A549 (cell line): ENCODE data around the gene SYT12. TPM values are rescaled to one million over a fixed set of nuclear protein-coding genes. Genes with fewer than 3 reads are reported as not detected.

ENCODE experiments used
- ATAC-seq, 2 experiments: fragments of 200-7000 bp in 1 of 2; fragments of >200 bp in 1 of 2; cut with Nextera tagmentation in 1 of 2; cut with Tn5 transposase in 1 of 2; 3 replicates each; pipeline versions ENCODE4 v1.8.0 to v1.9.1; 2018 to 2020; ENCODE audit warnings: mild to moderate bottlenecking in 1 of 2, moderate library complexity in 1 of 2
- CTCF ChIA-PET: fragments of 300-600 bp; sonication (Branson Sonifier 250); formaldehyde crosslinking; extraction: SDS; loops from one replicate; lab custom pipeline; 2021; ENCODE audit warnings: antibody characterized with exemption, inconsistent platforms; lab: Yijun Ruan, JAX
- POLR2A ChIA-PET: fragments of 350-600 bp; formaldehyde crosslinking; extraction: SDS; loops from one replicate; lab custom pipeline; 2021; ENCODE audit warnings: antibody characterized with exemption, inconsistent platforms; lab: Yijun Ruan, JAX
- DNase-seq, 2 experiments: peaks; one replicate each; pipeline versions ENCODE4 v3.0.0 to v3.0.0-alpha.2; 2011 to 2016; ENCODE audit warnings: low read depth in 1 of 2, low spot score in 1 of 2
- FAIRE-seq: peaks from 2 replicates; lab custom pipeline; 2011; peaks lifted over from hg19 to GRCh38; lab: Jason Lieb, UNC
- H3K27ac ChIP-seq, 2 experiments: fragments of >200 bp; sonication (Bioruptor Twin); formaldehyde crosslinking; 3 replicates each; pipeline ENCODE4 v1.5.1; 2016 to 2017
- H3K4me1 ChIP-seq: fragments of >200 bp; sonication (Bioruptor Twin); formaldehyde crosslinking; 3 replicates; pipeline ENCODE4 v1.6.1; 2016
- H3K4me2 ChIP-seq: fragments of >200 bp; sonication (Bioruptor Twin); formaldehyde crosslinking; 3 replicates; pipeline ENCODE4 v1.6.1; 2016
- H3K4me3 ChIP-seq: fragments of >200 bp; sonication (Bioruptor Twin); formaldehyde crosslinking; 3 replicates; pipeline ENCODE4 v1.5.1; 2016
- H3K9me3 ChIP-seq: fragments of >200 bp; sonication (Bioruptor Twin); formaldehyde crosslinking; 3 replicates; pipeline ENCODE4 v1.6.1; 2016
- CHD4 ChIP-seq: fragments of 200-600 bp; sonication (generic); IDR thresholded peaks from 2 replicates; pipeline ENCODE4 v1.6.1; 2016; ENCODE audit warnings: antibody characterized with exemption, mild to moderate bottlenecking, borderline replicate concordance
- CTCF ChIP-seq: fragments of >200 bp; sonication (Bioruptor Twin); formaldehyde crosslinking; IDR thresholded peaks from 3 replicates; pipeline ENCODE4 v1.5.1; 2016
- ELK1 ChIP-seq: fragments of 150-350 bp; IDR thresholded peaks from 2 replicates; pipeline ENCODE4 v1.6.1; 2014; ENCODE audit warnings: low read depth, mild to moderate bottlenecking, low read length
- JUNB ChIP-seq: fragments of >200 bp; sonication (Bioruptor Twin); formaldehyde crosslinking; IDR thresholded peaks from 2 replicates; pipeline ENCODE4 v1.6.1; 2016
- MAZ ChIP-seq: fragments of 150-350 bp; IDR thresholded peaks from 2 replicates; pipeline ENCODE4 v1.6.1; 2014; ENCODE audit warnings: antibody characterized with exemption, low read depth, low read length, borderline replicate concordance
- MYC ChIP-seq: IDR thresholded peaks from 2 replicates; pipeline ENCODE4 v1.6.1; 2012; ENCODE audit warnings: mild to moderate bottlenecking, inconsistent platforms, low read length, improper control_type of control experiment, borderline replicate concordance
- RAD21 ChIP-seq, 2 experiments: fragments of >200 bp in 1 of 2; sonication (Bioruptor Twin) in 1 of 2; formaldehyde crosslinking in 1 of 2; IDR thresholded peaks in 1 of 2; conservative IDR thresholded peaks in 1 of 2; 2 replicates in 1 of 2; 3 replicates in 1 of 2; pipeline ENCODE4 v1.6.1; 2012 to 2018; ENCODE audit warnings: inconsistent platforms in 1 of 2
- RFX5 ChIP-seq: fragments of 450-650 bp; IDR thresholded peaks from 2 replicates; pipeline ENCODE4 v1.7.1; 2014; ENCODE audit warnings: antibody characterized with exemption, mild to moderate bottlenecking, moderate library complexity
- ZC3H11A ChIP-seq: fragments of 450-650 bp; IDR thresholded peaks from 2 replicates; pipeline ENCODE4 v1.6.1; 2014; ENCODE audit warnings: antibody characterized with exemption, mild to moderate bottlenecking
- WGBS: methylation state at CpG from one replicate; pipeline ENCODE4 v1.1.6; 2017; ENCODE audit errors: missing lambda C conversion rate; 5-methylcytosine and 5-hydroxymethylcytosine counted together
- polyA plus RNA-seq, 4 experiments: library from polyadenylated mRNA; depleted of rRNA in 3 of 4; stranded (reverse); fragments of >200 nt; fragmentation: RNase III in 1 of 4; extraction: RNeasy Plus Mini Kit Qiagen cat#74134 plus additional on column Dnase treatment in 1 of 4; gene quantifications; 2 replicates in 3 of 4; 3 replicates in 1 of 4; pipeline ENCODE4 v1.2.3, GENCODE V29; 2011 to 2017
- TF ChIP-seq, protein P1 (sequence below): fragments of 200-600 bp; sonication (generic); IDR thresholded peaks from 2 replicates; pipeline ENCODE4 v1.6.1; 2016; ENCODE audit warnings: antibody characterized with exemption, mild to moderate bottlenecking, moderate library complexity
- TF ChIP-seq, protein P2 (sequence below): fragments of >200 bp; sonication (Bioruptor Twin); formaldehyde crosslinking; IDR thresholded peaks from 2 replicates; pipeline ENCODE4 v1.6.1; 2016

SYT12 gene
- polyA plus RNA-seq, 2 of the 4 experiments (the other 2 are of a cell fraction), result 1.4 to 9.6 TPM

DNA sequence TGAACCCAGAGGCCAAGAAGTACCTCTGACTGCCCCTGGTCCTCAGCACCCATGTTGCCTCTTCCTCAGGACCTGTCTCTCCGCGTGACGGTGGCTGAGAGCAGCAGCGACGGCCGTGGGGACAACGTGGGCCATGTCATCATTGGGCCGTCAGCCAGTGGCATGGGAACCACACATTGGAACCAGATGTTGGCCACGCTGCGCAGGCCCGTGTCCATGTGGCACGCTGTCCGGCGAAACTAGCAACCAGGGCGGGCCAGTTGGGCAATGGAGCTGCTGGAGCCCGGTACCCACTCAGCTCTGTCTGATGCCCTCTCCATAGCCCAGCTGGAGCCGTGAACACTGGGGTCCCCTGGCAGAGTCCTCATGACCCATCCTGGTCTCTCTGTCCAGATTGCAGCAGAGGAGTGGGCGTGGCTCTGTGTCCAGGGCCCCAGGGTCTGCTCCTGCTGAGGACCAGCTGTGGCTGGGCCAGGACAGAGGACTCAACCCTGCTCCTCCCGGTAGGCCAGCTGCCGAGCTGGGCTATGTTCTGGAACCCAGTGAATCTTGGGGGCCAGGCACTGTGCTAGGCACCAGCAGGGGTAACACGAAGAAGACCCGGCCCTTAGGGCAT, 25.7 kb downstream of the SYT12 start:
- ChIA-PET CTCF (interaction anchor here (0.7 to 1.1 kb wide), 2 partner anchors 22 to 121 kb away, joined by 3 read pairs; no protein-coding TSS in a partner anchor), POLR2A (no interaction called here)
- peaks cover 19% of the 10 kb centered on the region for H3K4me1 ChIP-seq
- FAIRE-seq (no peak), DNase-seq (no peak), ATAC-seq (no peak)
- H3K9me3 ChIP-seq, result no peaks in the 10 kb centered on the region
- H3K4me2 ChIP-seq, result no peak overlapping the region
- peak overlapping the region in 1 of 2 experiments; percentile 46; a peak in 1 of 6 replicates for H3K27ac ChIP-seq
- no peak for TF ChIP-seq CHD4
- TF ChIP-seq CTCF, result no peak
- TF ChIP-seq JUNB, result no peak
- no peak for TF ChIP-seq MAZ
- TF ChIP-seq MYC, result no peak
- TF ChIP-seq ZC3H11A, result no peak
- TF ChIP-seq RFX5, result no peak
- TF ChIP-seq, protein P1, sequence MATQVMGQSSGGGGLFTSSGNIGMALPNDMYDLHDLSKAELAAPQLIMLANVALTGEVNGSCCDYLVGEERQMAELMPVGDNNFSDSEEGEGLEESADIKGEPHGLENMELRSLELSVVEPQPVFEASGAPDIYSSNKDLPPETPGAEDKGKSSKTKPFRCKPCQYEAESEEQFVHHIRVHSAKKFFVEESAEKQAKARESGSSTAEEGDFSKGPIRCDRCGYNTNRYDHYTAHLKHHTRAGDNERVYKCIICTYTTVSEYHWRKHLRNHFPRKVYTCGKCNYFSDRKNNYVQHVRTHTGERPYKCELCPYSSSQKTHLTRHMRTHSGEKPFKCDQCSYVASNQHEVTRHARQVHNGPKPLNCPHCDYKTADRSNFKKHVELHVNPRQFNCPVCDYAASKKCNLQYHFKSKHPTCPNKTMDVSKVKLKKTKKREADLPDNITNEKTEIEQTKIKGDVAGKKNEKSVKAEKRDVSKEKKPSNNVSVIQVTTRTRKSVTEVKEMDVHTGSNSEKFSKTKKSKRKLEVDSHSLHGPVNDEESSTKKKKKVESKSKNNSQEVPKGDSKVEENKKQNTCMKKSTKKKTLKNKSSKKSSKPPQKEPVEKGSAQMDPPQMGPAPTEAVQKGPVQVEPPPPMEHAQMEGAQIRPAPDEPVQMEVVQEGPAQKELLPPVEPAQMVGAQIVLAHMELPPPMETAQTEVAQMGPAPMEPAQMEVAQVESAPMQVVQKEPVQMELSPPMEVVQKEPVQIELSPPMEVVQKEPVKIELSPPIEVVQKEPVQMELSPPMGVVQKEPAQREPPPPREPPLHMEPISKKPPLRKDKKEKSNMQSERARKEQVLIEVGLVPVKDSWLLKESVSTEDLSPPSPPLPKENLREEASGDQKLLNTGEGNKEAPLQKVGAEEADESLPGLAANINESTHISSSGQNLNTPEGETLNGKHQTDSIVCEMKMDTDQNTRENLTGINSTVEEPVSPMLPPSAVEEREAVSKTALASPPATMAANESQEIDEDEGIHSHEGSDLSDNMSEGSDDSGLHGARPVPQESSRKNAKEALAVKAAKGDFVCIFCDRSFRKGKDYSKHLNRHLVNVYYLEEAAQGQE, result no peak
- WGBS, result 94% methylated on average over 20 of the region's 22 CpGs
- H3K4me3 ChIP-seq, result no peak overlapping the region

DNA sequence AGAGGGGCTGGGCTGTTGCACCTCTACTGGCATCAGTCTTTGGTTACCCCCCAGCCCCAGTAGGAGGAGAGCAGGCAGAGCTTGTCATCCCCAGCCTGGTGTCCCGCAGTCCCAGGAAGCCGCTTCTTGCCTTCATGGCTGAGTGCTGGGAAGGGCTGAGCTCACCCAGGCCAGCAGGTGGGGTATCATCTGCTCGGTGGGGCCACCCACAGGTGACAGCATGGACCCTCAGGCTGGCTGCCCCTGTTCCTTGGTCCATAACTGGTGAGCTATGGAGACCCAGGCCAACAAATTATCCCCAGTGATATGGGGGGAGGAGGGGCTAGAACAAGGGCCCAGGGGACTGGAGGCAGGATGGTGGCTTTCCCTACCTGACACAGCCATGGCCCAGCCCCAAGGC, 27.2 kb downstream of the SYT12 start:
- no peak overlapping the region for H3K4me2 ChIP-seq
- no peak for DNase-seq
- WGBS, result 76% methylated on average over 3 of the region's 3 CpGs
- H3K9me3 ChIP-seq, result no peaks in the 10 kb centered on the region
- H3K27ac ChIP-seq, result peak overlapping the region in 1 of 2 experiments; percentile 46; a peak in 3 of 6 replicates
- POLR2A ChIA-PET, result interaction anchor here (0.6 to 0.7 kb wide), 2 partner anchors 51 to 163 kb away, joined by 3 read pairs; no protein-coding TSS in a partner anchor
- peaks cover 29% of the 10 kb centered on the region for H3K4me1 ChIP-seq
- H3K4me3 ChIP-seq, result no peak overlapping the region
- peak in 1 of 2 experiments; percentile 5; a peak in 1 of 6 replicates for ATAC-seq
- CTCF ChIA-PET, result interaction anchor here (0.9 to 6.7 kb wide), 2 partner anchors 25 to 69 kb away, joined by 3 to 67 read pairs; partner anchors contain the start of gene SYT12
- FAIRE-seq, result no peak
- TF ChIP-seq RAD21 (conservative IDR thresholded peaks at IDR 0.05 in 1 of 2, IDR thresholded peaks at IDR 0.05 in 1 of 2), result peak in 1 of 2 experiments; percentile 8; a peak in 1 of 5 replicates
- TF ChIP-seq, protein P2, sequence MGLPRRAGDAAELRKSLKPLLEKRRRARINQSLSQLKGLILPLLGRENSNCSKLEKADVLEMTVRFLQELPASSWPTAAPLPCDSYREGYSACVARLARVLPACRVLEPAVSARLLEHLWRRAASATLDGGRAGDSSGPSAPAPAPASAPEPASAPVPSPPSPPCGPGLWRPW, result no peak
- TF ChIP-seq, protein P1, result no peak
- no peak for TF ChIP-seq ELK1
